ENCODE measurements around the gene TMEM125.

GRCh38 chr1:43269627-43270375 is at the start of gene TMEM125:
- no peak for TF ChIP-seq CTCF (IDR thresholded peaks at IDR 0.05)
- TF ChIP-seq ESRRA (CRISPR knock-in tag; IDR thresholded peaks at IDR 0.05; ENCODE audit: borderline replicate concordance): no peak
- TF ChIP-seq, protein P1, sequence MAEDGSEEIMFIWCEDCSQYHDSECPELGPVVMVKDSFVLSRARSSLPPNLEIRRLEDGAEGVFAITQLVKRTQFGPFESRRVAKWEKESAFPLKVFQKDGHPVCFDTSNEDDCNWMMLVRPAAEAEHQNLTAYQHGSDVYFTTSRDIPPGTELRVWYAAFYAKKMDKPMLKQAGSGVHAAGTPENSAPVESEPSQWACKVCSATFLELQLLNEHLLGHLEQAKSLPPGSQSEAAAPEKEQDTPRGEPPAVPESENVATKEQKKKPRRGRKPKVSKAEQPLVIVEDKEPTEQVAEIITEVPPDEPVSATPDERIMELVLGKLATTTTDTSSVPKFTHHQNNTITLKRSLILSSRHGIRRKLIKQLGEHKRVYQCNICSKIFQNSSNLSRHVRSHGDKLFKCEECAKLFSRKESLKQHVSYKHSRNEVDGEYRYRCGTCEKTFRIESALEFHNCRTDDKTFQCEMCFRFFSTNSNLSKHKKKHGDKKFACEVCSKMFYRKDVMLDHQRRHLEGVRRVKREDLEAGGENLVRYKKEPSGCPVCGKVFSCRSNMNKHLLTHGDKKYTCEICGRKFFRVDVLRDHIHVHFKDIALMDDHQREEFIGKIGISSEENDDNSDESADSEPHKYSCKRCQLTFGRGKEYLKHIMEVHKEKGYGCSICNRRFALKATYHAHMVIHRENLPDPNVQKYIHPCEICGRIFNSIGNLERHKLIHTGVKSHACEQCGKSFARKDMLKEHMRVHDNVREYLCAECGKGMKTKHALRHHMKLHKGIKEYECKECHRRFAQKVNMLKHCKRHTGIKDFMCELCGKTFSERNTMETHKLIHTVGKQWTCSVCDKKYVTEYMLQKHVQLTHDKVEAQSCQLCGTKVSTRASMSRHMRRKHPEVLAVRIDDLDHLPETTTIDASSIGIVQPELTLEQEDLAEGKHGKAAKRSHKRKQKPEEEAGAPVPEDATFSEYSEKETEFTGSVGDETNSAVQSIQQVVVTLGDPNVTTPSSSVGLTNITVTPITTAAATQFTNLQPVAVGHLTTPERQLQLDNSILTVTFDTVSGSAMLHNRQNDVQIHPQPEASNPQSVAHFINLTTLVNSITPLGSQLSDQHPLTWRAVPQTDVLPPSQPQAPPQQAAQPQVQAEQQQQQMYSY (CRISPR knock-in tag; IDR thresholded peaks at IDR 0.05): no peak
- TF ChIP-seq ATF1 (CRISPR knock-in tag; IDR thresholded peaks at IDR 0.05): no peak
- TF ChIP-seq JUN (CRISPR knock-in tag; IDR thresholded peaks at IDR 0.05): no peak
- no peak for TF ChIP-seq ZMAT4 (CRISPR knock-in tag; IDR thresholded peaks at IDR 0.05)
- no peak for TF ChIP-seq FOXJ3 (CRISPR knock-in tag; IDR thresholded peaks at IDR 0.05; ENCODE audit: borderline replicate concordance)

Measured in WTC11 (cell line).